PC-9 (cell line): ENCODE data around the gene CNOT6L.

Experiments used
- EZH2 ChIP-seq: fragments of 200-600 bp; sonication (generic); IDR thresholded peaks from 2 replicates; pipeline ENCODE4 v1.8.0; 2017; ENCODE audit warnings: antibody characterized with exemption, low read depth
- TF ChIP-seq, protein P1 (sequence below): fragments of 200-600 bp; sonication (generic); conservative IDR thresholded peaks from 2 replicates; pipeline ENCODE4 v1.6.1; 2017; ENCODE audit warnings: mixed run types, antibody characterized with exemption, mild to moderate bottlenecking, moderate library complexity

DNA sequence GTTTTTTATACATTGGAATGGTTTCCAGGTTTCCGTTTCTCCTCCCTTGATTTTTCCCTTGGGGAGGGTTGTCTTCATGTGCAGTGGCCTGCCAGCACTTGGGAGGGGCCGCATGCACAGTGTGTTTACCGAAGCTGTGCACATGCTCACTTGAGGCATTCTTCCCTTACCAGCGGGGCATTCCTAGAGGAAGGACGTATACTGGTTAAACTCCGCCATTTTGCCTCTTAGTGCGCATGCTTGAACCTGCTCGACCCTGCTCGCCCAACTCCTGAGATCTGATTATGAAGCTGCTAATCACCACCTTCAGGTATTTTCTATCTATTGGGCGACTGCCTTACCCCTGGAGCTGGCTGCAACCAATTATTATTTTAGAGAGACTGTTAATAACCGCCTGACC, 137.4 kb downstream of the CNOT6L start:
- TF ChIP-seq, protein P1, sequence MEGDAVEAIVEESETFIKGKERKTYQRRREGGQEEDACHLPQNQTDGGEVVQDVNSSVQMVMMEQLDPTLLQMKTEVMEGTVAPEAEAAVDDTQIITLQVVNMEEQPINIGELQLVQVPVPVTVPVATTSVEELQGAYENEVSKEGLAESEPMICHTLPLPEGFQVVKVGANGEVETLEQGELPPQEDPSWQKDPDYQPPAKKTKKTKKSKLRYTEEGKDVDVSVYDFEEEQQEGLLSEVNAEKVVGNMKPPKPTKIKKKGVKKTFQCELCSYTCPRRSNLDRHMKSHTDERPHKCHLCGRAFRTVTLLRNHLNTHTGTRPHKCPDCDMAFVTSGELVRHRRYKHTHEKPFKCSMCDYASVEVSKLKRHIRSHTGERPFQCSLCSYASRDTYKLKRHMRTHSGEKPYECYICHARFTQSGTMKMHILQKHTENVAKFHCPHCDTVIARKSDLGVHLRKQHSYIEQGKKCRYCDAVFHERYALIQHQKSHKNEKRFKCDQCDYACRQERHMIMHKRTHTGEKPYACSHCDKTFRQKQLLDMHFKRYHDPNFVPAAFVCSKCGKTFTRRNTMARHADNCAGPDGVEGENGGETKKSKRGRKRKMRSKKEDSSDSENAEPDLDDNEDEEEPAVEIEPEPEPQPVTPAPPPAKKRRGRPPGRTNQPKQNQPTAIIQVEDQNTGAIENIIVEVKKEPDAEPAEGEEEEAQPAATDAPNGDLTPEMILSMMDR, result no peak
- TF ChIP-seq EZH2, result no peak
